GM19438 (cell line): ENCODE measurements around the gene EPM2A.
"Not testable (repeated sequence)": the region's sequence is repeated elsewhere in the genome, so short reads cannot be mapped to it uniquely, and the experiment has no call there.

Experiments
- ATAC-seq: cut with Tn5 transposase; IDR thresholded peaks from one replicate; pipeline ENCODE4 v1.9.1; 2021; ENCODE audit warnings: low read depth; ENCODE audit not compliant: unreplicated experiment

Gene EPM2A

GRCh38 chr6:145733207-145733606 lies 2.1 kb downstream of the EPM2A start:
- ATAC-seq = no peak

GRCh38 chr6:145731447-145731846 lies 3.9 kb downstream of the EPM2A start:
- ATAC-seq = no peak

- ATAC-seq = no peak
Measured at GRCh38 chr6:145729887-145730286, 5.4 kb downstream of the EPM2A start.

- no peak for ATAC-seq
Measured at GRCh38 chr6:145728444-145729385, 6.6 kb downstream of the EPM2A start.

- ATAC-seq = no peak
Measured at GRCh38 chr6:145727817-145728388, 7.4 kb downstream of the EPM2A start.

GRCh38 chr6:145725570-145725969 lies 9.8 kb downstream of the EPM2A start:
- ATAC-seq = no peak

GRCh38 chr6:145723646-145724045 lies 11.7 kb downstream of the EPM2A start:
- ATAC-seq = no peak

GRCh38 chr6:145722190-145722589 lies 13.1 kb downstream of the EPM2A start:
- ATAC-seq = no peak

- no peak for ATAC-seq
Measured at GRCh38 chr6:145721144-145721543, 14.2 kb downstream of the EPM2A start.

- ATAC-seq = no peak
Measured at GRCh38 chr6:145715426-145715825, 19.9 kb downstream of the EPM2A start.

GRCh38 chr6:145714731-145715130 lies 20.6 kb downstream of the EPM2A start:
- no peak for ATAC-seq

- no peak for ATAC-seq
Measured at GRCh38 chr6:145713773-145714172, 21.5 kb downstream of the EPM2A start.

GRCh38 chr6:145711372-145711771 lies 23.9 kb downstream of the EPM2A start:
- ATAC-seq = no peak

GRCh38 chr6:145707397-145707796 lies 27.9 kb downstream of the EPM2A start:
- ATAC-seq = no peak

- no peak for ATAC-seq
Measured at GRCh38 chr6:145705561-145705960, 29.8 kb downstream of the EPM2A start.

GRCh38 chr6:145704143-145704781 lies 31.1 kb downstream of the EPM2A start:
- no peak for ATAC-seq

GRCh38 chr6:145699462-145699861 lies 35.9 kb downstream of the EPM2A start:
- ATAC-seq = no peak

GRCh38 chr6:145697401-145697800 lies 37.9 kb downstream of the EPM2A start:
- ATAC-seq = not testable (repeated sequence)

- no peak for ATAC-seq
Measured at GRCh38 chr6:145694083-145694737, 41.1 kb downstream of the EPM2A start.

GRCh38 chr6:145690969-145691368 lies 44.4 kb downstream of the EPM2A start:
- no peak for ATAC-seq

GRCh38 chr6:145689529-145689928 lies 45.8 kb downstream of the EPM2A start:
- ATAC-seq = no peak
